Heart right ventricle (tissue), 16 donors: ENCODE measurements around the gene PLD1. TPM values are rescaled to one million over a fixed set of nuclear protein-coding genes. Genes with fewer than 3 reads are reported as not detected.

Experiments used
- ATAC-seq, 8 donors: fragments of 200-7000 bp; cut with Tn5 transposase; one replicate each; pipeline ENCODE4 v1.9.1; 2020; ENCODE audit warnings: mild to moderate bottlenecking in 8 of 8, moderate library complexity in 8 of 8, moderate number of reproducible peaks in 1 of 8
- DNase-seq, 2 donors: peaks; one replicate each; pipeline ENCODE4 v3.0.0-alpha.2; 2020
- H3K27ac ChIP-seq, 10 donors: fragments of 200-600 bp; sonication (generic) in 2 of 10; one replicate each; pipeline versions ENCODE4 v1.5.0 to v1.8.0; 2020 to 2022; ENCODE audit warnings: mild to moderate bottlenecking in 3 of 10
- H3K27me3 ChIP-seq, 7 donors: fragments of 200-600 bp; one replicate each; pipeline ENCODE4 v1.8.0; 2021 to 2022; ENCODE audit warnings: mild to moderate bottlenecking in 2 of 7
- H3K36me3 ChIP-seq, 9 donors: fragments of 200-600 bp; sonication (generic) in 1 of 9; one replicate each; pipeline versions ENCODE4 v1.5.0 to v1.8.0; 2020 to 2022; ENCODE audit warnings: mild to moderate bottlenecking in 2 of 9
- H3K4me1 ChIP-seq, 9 donors: fragments of 200-600 bp; sonication (generic) in 1 of 9; one replicate each; pipeline versions ENCODE4 v1.5.0 to v1.8.0; 2020 to 2022; ENCODE audit warnings: mild to moderate bottlenecking in 4 of 9
- H3K4me3 ChIP-seq, 10 donors: fragments of 200-600 bp; sonication (generic) in 2 of 10; one replicate each; pipeline versions ENCODE4 v1.5.0 to v1.8.0; 2020 to 2022; ENCODE audit warnings: mild to moderate bottlenecking in 7 of 10, moderate library complexity in 2 of 10
- H3K9me3 ChIP-seq, 11 donors: fragments of 200-600 bp in 10 of 11; sonication (generic) in 2 of 11; one replicate each; pipeline versions ENCODE4 v1.5.0 to v1.8.0; 2013 to 2022; ENCODE audit warnings: mild to moderate bottlenecking in 2 of 11, control low read depth in 1 of 11, moderate library complexity in 1 of 11
- WGBS, 2 donors: extraction: QIAGEN DNeasy Blood & Tissue Kit; methylation state at CpG; one replicate each; pipeline ENCODE4 v1.1.7; 2013; ENCODE audit warnings: inconsistent platforms in 1 of 2; 5-methylcytosine and 5-hydroxymethylcytosine counted together
- intact Hi-C, 10 donors: fragments of 100-400 bp; cut with DNase I; formaldehyde crosslinking; loops; one replicate each; pipeline versions ENCODE4 v1.11.1 to v1.14.2; 2022
- polyA plus RNA-seq, 2 donors: library from polyadenylated mRNA; stranded (reverse); fragments of 200-250 nt; gene quantifications; one replicate each; pipeline ENCODE4 v1.2.3, GENCODE V29; 2013
- total RNA-seq, 10 donors: library from RNA; stranded (reverse); fragmentation: NEBNext Ultra II Directional in 3 of 10; extraction: Animal tissue kit (Norgen Biotek cat#: 25700) in 3 of 10; gene quantifications; one replicate each; pipeline versions ENCODE4 v1.2.1 to v1.2.4, GENCODE V29; 2021 to 2023
- TF ChIP-seq, protein P1 (sequence below), 9 donors: fragments of 200-600 bp; sonication (generic) in 2 of 9; IDR thresholded peaks; one replicate each; pipeline versions ENCODE4 v1.5.0 to v1.8.0; 2021 to 2022; ENCODE audit warnings: antibody characterized with exemption in 9 of 9, mild to moderate bottlenecking in 5 of 9, moderate library complexity in 1 of 9
- donor health status: Arrhythmogenic right ventricular cardiomyopathy.
- donor health status: ischemic (EF 13 %, LVEDD 7.1; RV severe dilation, severe dysfunction).
- donor health status: healthy with polysubstance abuse.
- donor health status: DM: no; HTN: yes; CAD: no.
- donor health status: DM: no; HTN: no; CAD: no.
- donor health status: ischemic (EF 25% LVEDD 6.9; RV normal size, moderate dysfunction).
- donor health status: ischemic (EF 25% LVEDD 5.7; RV mildly dilated, moderate dysfunction).
- donor health status: healthy.
- donor health status: DM: yes; HTN: yes; CAD: no.
- donor health status: Ischemic cardiomyopathy.
- donor health status: ischemic (EF 35%, LVEDD 5.7; RV mildly dilated, moderate dysfunction).
- donor health status: nonischemic (EF 11% LVEDD 7.7; RV severe dilation, severe dysfunction).
- donor health status: DM: yes; HTN: yes; CAD: no.
- donor health status: PGD.
- donor health status: ischemic (EF 29% LVEDD 5.4; RV normal size, mild dysfunction).
- donor health status: nonischemic (EF 23%, LVEDD 6.1; RV moderate dilation, normal function).

PLD1 gene
- total and polyA plus RNA-seq, 12 donors, result 10.5 to 83.3 (median 62.9) TPM

DNA sequence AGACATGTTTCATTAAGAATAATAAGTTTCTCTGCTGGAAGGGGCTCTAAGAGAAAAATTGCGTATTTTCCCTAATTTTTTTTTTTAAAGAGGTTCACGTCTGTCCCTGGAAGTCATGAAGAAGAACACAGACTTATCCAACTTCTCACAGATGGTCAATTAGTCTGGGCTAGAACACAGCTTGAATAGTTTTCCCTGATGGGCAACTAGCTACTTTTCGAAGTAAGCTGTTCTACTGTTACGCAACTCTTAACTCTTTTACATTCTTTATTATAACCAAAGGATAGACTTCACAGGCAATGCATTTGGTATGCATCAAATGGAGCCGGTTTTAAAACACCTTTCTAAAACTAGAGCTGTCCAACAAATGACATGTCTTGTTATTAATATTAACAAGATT, 205.9 kb downstream of the PLD1 start:
- H3K9me3 ChIP-seq, result no peaks in the 10 kb centered on the region
- H3K4me3 ChIP-seq, result no peak overlapping the region
- no peak overlapping the region for H3K27ac ChIP-seq
- DNase-seq, result no peak
- no peaks in the 10 kb centered on the region for H3K27me3 ChIP-seq
- ATAC-seq, result no peak
- TF ChIP-seq, protein P1, sequence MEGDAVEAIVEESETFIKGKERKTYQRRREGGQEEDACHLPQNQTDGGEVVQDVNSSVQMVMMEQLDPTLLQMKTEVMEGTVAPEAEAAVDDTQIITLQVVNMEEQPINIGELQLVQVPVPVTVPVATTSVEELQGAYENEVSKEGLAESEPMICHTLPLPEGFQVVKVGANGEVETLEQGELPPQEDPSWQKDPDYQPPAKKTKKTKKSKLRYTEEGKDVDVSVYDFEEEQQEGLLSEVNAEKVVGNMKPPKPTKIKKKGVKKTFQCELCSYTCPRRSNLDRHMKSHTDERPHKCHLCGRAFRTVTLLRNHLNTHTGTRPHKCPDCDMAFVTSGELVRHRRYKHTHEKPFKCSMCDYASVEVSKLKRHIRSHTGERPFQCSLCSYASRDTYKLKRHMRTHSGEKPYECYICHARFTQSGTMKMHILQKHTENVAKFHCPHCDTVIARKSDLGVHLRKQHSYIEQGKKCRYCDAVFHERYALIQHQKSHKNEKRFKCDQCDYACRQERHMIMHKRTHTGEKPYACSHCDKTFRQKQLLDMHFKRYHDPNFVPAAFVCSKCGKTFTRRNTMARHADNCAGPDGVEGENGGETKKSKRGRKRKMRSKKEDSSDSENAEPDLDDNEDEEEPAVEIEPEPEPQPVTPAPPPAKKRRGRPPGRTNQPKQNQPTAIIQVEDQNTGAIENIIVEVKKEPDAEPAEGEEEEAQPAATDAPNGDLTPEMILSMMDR (IDR thresholded peaks at IDR 0.05), result no peak
- 90 to 94% methylated on average over 5 of the region's 5 CpGs for WGBS, 2 donors
- intact Hi-C loops, result no loop called here
- peaks cover 0 to 72% (median 17%) of the 10 kb centered on the region in 9 donors for H3K36me3 ChIP-seq
- H3K4me1 ChIP-seq, result no peaks in the 10 kb centered on the region

DNA sequence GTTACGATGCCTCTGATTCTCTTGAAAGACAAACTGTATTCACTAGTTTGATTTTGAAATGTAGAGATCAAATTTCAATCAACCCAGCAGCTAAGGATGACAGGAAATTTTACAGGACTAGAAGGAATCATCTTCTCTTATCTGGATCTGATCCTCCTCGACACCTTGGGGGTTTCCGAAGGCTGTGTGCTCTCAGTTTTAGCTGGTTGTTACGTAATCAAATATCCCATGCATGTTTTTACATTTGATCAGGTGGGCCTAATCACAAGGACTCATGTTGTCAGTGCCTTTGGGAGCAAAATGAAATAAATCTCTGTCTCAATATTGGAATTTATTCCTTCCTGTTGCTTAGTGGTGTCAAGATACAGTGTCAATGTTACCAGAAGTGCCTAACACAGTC, 208.2 kb downstream of the PLD1 start:
- H3K36me3 ChIP-seq, result peaks cover 0 to 72% (median 17%) of the 10 kb centered on the region in 9 donors
- intact Hi-C loops, result no loop called here
- DNase-seq, result no peak
- no peaks in the 10 kb centered on the region for H3K9me3 ChIP-seq
- ATAC-seq, result no peak
- no peak overlapping the region for H3K4me3 ChIP-seq
- no peaks in the 10 kb centered on the region for H3K4me1 ChIP-seq
- 92 to 98% methylated on average over 4 of the region's 4 CpGs for WGBS, 2 donors
- no peak overlapping the region for H3K27ac ChIP-seq
- H3K27me3 ChIP-seq, result no peaks in the 10 kb centered on the region
- TF ChIP-seq, protein P1 (IDR thresholded peaks at IDR 0.05), result no peak

DNA sequence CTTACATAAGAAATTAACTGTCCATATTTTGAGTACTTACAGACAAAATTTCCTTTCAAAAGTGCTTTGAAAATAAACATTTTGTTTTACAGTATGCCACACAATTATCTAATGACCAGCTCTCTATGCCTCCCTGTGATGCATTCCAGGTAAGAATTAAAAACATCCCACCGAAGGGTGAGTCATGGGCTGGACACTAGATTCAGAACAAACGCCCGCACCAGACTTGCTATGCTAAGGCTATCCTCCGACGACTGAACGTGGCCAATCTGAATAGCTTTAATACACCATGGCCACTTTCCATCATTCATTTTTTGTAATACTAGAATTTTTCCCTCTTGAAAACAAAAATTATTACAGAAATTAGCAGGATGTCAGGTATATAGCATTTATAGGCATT, 210.3 kb downstream of the PLD1 start:
- H3K36me3 ChIP-seq, result peaks cover 0 to 55% (median 17%) of the 10 kb centered on the region in 9 donors
- 89 to 93% methylated on average over 6 of the region's 6 CpGs for WGBS, 2 donors
- TF ChIP-seq, protein P1 (IDR thresholded peaks at IDR 0.05), result no peak
- no peak overlapping the region for H3K27ac ChIP-seq
- no peak overlapping the region for H3K4me3 ChIP-seq
- intact Hi-C loops, result no loop called here
- H3K9me3 ChIP-seq, result no peaks in the 10 kb centered on the region
- ATAC-seq (no peak), DNase-seq (no peak)
- H3K27me3 ChIP-seq, result no peaks in the 10 kb centered on the region
- no peaks in the 10 kb centered on the region for H3K4me1 ChIP-seq

DNA sequence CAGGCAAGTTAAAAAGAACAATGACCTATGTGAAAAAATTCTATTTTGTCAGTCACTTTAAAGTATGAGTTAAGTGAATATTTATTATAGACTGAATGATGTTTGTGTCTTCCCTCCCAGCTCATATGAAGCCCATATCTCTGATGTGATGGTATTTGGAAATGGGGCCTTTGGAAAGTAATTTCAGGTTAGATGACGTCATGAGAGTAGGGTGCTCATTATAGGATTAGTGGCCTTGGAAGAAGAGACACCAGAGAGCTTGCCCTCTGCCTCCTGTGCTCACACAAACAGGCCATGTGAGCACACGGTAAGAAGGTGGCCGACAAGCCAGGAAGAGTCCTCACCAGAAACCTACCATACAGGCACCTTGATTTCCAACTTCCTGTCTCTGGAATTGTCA, 211.3 kb downstream of the PLD1 start:
- ATAC-seq (no peak), DNase-seq (no peak)
- H3K4me3 ChIP-seq, result no peak overlapping the region
- TF ChIP-seq, protein P1 (IDR thresholded peaks at IDR 0.05), result no peak
- no peak overlapping the region for H3K27ac ChIP-seq
- intact Hi-C loops, result no loop called here
- no peaks in the 10 kb centered on the region for H3K27me3 ChIP-seq
- H3K4me1 ChIP-seq, result no peaks in the 10 kb centered on the region
- 85 to 88% methylated on average over 3 of the region's 3 CpGs for WGBS, 2 donors
- no peaks in the 10 kb centered on the region for H3K9me3 ChIP-seq
- H3K36me3 ChIP-seq, result peaks cover 0 to 45% (median 17%) of the 10 kb centered on the region in 9 donors

DNA sequence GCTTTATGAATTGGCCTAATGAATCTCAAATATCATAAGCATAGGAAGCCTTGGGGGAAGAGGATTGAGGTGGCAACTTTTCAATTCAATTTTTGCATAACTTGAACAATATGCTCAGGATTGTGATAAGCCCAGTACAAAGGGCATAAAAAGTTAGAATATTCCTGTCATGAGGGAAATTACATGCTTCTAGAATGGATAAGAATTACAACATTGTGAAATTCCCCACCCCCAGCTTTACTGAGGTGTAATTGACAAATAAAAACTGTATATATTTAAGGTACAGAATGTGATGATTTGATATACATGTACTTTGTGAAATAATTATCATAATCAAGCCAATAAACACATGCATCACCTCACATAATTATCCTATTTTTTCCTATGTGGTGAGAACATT, 217.5 kb downstream of the PLD1 start:
- Histone ChIP-seq H3K36me3 (no peaks in the 10 kb centered on the region), H3K27ac (no peak overlapping the region), H3K9me3 (no peaks in the 10 kb centered on the region), H3K4me1 (no peaks in the 10 kb centered on the region), H3K27me3 (no peaks in the 10 kb centered on the region), H3K4me3 (no peak overlapping the region)
- TF ChIP-seq, protein P1 (IDR thresholded peaks at IDR 0.05), result no peak
- ATAC-seq (no peak), DNase-seq (no peak)
- intact Hi-C loops, result no loop called here
